Stimulated activated CD8-positive, alpha-beta memory T cell treated with anti-CD3 and anti-CD28 coated beads, Interleukin-15, amount 100 ng/mL, for 48 hours (primary cell): ENCODE measurements around the gene CENPT.
"Not testable (repeated sequence)": the region's sequence is repeated elsewhere in the genome, so short reads cannot be mapped to it uniquely, and the experiment has no call there.

Experiments used
- DNase-seq, 2 donors: peaks; one replicate each; pipeline ENCODE4 v3.0.0-alpha.2; 2020; ENCODE audit warnings: low read depth in 2 of 2

CENPT gene

GRCh38 chr16:67877064-67877463 is 29.6 kb upstream of the CENPT start:
- DNase-seq: no peak

- DNase-seq: no peak
These were observed 26.9 kb upstream of the CENPT start for GRCh38 chr16:67874372-67874771.

- DNase-seq: no peak
These were observed 26.2 kb upstream of the CENPT start for GRCh38 chr16:67873435-67874370.

- DNase-seq: peak; percentile 82 to 84
These were observed 25.3 kb upstream of the CENPT start, which contains the start of gene EDC4 for GRCh38 chr16:67872631-67873434. TSS of gene EDC4 (plus strand) at chr16:67873052. CDS start at chr16:67873262, 210 bp downstream.

GRCh38 chr16:67872131-67872630 is 24.7 kb upstream of the CENPT start:
- no peak for DNase-seq

GRCh38 chr16:67871256-67871655 is 23.8 kb upstream of the CENPT start:
- no peak for DNase-seq

- DNase-seq: no peak
These were observed 22.2 kb upstream of the CENPT start for GRCh38 chr16:67869653-67870052.

- DNase-seq: no peak
These were observed 20.8 kb upstream of the CENPT start for GRCh38 chr16:67868290-67868689.

- no peak for DNase-seq
These were observed 17.8 kb upstream of the CENPT start for GRCh38 chr16:67865318-67865717.

GRCh38 chr16:67864594-67864993 is 17.1 kb upstream of the CENPT start:
- DNase-seq: no peak

GRCh38 chr16:67864044-67864443 is 16.6 kb upstream of the CENPT start:
- DNase-seq: not testable (repeated sequence)

- DNase-seq: no peak
These were observed 15.4 kb upstream of the CENPT start for GRCh38 chr16:67862623-67863583.

GRCh38 chr16:67861877-67862276 is 14.4 kb upstream of the CENPT start:
- no peak for DNase-seq

GRCh38 chr16:67860589-67861398 is 13.3 kb upstream of the CENPT start:
- DNase-seq: no peak

- DNase-seq: no peak
These were observed 11.0 kb upstream of the CENPT start for GRCh38 chr16:67858500-67858899.

GRCh38 chr16:67857547-67858233 is 10.2 kb upstream of the CENPT start:
- DNase-seq: peak in 1 of 2 donors; percentile 14

GRCh38 chr16:67856927-67857546 is 9.5 kb upstream of the CENPT start:
- DNase-seq: no peak

GRCh38 chr16:67855789-67856188 is 8.3 kb upstream of the CENPT start:
- no peak for DNase-seq

- DNase-seq: no peak
These were observed 6.2 kb upstream of the CENPT start for GRCh38 chr16:67853670-67854069.
